Activated CD4-positive, alpha-beta memory T cell treated with anti-CD3 and anti-CD28 coated beads, Interleukin-2, amount 10 ng/mL, durations not matched to agents 7 days and 5 days (primary cell): Measurements from ENCODE around the gene PAQR9. TPM values are rescaled to one million over a fixed set of nuclear protein-coding genes. Genes with fewer than 3 reads are reported as not detected.

Experiments
- CTCF ChIA-PET: fragments of 350-600 bp; sonication (Branson Sonifier 250); formaldehyde crosslinking; loops from one replicate; lab custom pipeline; 2021; ENCODE audit warnings: antibody characterized with exemption, inconsistent platforms; lab: Charles Lee
- POLR2A ChIA-PET: fragments of 350-600 bp; sonication (Branson Sonifier 250); formaldehyde crosslinking; loops from one replicate; lab custom pipeline; 2021; ENCODE audit warnings: antibody characterized with exemption; lab: Charles Lee
- DNase-seq: peaks from one replicate; pipeline ENCODE4 v3.0.0-alpha.2; 2020
- H3K27ac Mint-ChIP-seq: one replicate; pipeline ENCODE4 v1.8.0; 2021; ENCODE audit warnings: mild to moderate bottlenecking, mixed read lengths
- H3K27me3 Mint-ChIP-seq: one replicate; pipeline ENCODE4 v1.8.0; 2021; ENCODE audit warnings: mixed read lengths
- H3K36me3 Mint-ChIP-seq: one replicate; pipeline ENCODE4 v1.8.0; 2021; ENCODE audit warnings: low read depth, mixed read lengths
- H3K4me1 Mint-ChIP-seq: one replicate; pipeline ENCODE4 v1.8.0; 2021; ENCODE audit warnings: mixed read lengths
- H3K4me3 Mint-ChIP-seq: one replicate; pipeline ENCODE4 v1.8.0; 2021; ENCODE audit warnings: mild to moderate bottlenecking, mixed read lengths
- H3K9me3 Mint-ChIP-seq: one replicate; pipeline ENCODE4 v1.8.0; 2021; ENCODE audit warnings: mixed read lengths
- total RNA-seq, 2 experiments: library from RNA; stranded (reverse); gene quantifications; one replicate each; pipeline ENCODE4 v1.2.3, GENCODE V29; 2021

Gene PAQR9, protein sequence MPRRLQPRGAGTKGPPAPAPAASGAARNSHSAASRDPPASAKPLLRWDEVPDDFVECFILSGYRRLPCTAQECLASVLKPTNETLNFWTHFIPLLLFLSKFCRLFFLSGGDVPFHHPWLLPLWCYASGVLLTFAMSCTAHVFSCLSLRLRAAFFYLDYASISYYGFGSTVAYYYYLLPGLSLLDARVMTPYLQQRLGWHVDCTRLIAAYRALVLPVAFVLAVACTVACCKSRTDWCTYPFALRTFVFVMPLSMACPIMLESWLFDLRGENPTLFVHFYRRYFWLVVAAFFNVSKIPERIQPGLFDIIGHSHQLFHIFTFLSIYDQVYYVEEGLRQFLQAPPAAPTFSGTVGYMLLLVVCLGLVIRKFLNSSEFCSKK
- not detected for total RNA-seq

DNA sequence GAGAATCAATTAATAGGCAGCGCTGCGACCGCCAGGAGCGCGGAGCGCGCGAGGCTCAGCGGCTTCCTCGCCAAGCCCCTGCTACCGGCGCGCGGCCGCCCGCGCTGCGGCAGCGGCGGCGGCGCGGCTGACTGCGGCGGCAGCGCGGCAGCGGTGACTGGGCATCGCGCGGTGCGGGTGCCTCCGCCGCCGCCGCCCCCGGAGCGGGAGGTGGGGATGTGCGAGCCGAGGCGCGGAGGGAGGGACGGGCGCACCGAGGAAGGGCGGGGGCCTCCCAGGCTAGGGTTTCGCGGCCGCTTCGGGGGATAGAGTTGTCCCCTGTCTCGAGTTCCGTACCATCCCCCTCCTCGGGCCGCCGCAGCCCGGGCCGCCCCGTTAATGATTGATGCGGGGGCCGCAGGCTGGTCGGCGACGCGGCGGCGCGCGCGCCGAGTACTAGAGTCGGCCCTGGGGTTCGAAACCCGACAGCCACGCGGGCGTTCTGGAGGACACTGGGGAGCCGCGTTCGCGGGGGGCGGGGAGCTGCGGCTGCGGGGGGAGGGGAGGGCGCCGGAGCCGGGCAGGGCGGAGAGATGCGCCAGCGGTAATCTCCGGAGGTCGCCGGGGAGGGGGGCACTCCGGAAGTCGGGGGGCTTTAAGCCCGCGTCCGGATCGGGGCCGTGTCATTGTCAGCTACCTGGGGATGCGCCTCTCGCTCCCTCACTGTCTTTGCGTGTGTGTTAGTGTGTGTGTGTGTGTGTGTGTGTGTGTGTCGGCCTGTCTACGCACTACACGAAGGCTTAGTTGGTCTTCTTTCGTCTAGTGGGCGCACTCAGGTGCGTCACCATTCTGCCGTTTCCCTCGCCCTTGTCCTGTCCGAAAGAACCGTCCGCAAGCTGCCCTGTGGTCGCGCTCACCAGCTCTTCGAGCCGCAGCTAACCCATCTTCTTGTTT lies at the start of gene PAQR9:
Gene PAQR9, minus strand, starts transcription at position 159 of the 933 bp plus-strand sequence. CDS start 338 bp downstream, outside the sequence.
- POLR2A ChIA-PET, result interaction anchor here (0.5 to 1.1 kb wide), 2 partner anchors 14 to 20 kb away, joined by 3 to 4 read pairs; no protein-coding TSS in a partner anchor
- Mint-ChIP-seq H3K36me3 (no peaks in the 10 kb centered on the region), H3K4me1 (peaks cover 15% of the 10 kb centered on the region), H3K9me3 (no peaks in the 10 kb centered on the region), H3K27ac (no peak within 1 kb of the TSS), H3K4me3 (peak within 1 kb of the TSS; percentile 70), H3K27me3 (peaks cover 70% of the 10 kb centered on the region)
- CTCF ChIA-PET, result interaction anchor here (0.6 to 0.8 kb wide), 2 partner anchors 14 to 43 kb away, joined by 3 read pairs; no protein-coding TSS in a partner anchor
- no peak for DNase-seq

DNA sequence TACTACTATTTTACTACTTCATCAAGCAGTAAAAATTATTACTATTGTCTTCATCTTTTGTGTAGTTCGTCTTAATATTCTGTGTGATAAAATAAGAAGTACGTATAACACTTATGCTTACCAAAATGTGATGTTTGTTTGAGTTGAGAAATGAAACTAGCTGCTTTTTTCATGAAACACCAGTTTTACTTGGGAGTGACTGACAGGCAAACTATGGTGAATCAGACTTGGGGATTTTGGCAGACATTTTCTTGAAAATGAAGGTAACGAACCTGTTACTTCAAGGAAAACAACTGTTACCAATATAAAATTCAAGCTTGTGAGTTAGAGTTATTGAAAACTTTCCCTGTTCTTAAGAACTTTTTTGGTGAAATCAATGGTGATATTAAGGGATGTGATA lies 48.2 kb upstream of the PAQR9 start:
- Mint-ChIP-seq H3K27ac (peak overlapping the region; percentile 67), H3K4me1 (peaks cover 46% of the 10 kb centered on the region), H3K9me3 (no peaks in the 10 kb centered on the region), H3K36me3 (peaks cover 25% of the 10 kb centered on the region), H3K4me3 (peak overlapping the region; percentile 33), H3K27me3 (no peaks in the 10 kb centered on the region)
- CTCF ChIA-PET, result interaction anchor here (6.9 kb wide), 1 partner anchor 10 kb away, joined by 49 read pairs; the partner anchor contains the start of gene U2SURP
- no peak for DNase-seq
- POLR2A ChIA-PET, result interaction anchor here (1.0 to 8.1 kb wide), 2 partner anchors 10 to 433 kb away, joined by 3 to 97 read pairs; partner anchors contain the start of genes ATR and U2SURP

DNA sequence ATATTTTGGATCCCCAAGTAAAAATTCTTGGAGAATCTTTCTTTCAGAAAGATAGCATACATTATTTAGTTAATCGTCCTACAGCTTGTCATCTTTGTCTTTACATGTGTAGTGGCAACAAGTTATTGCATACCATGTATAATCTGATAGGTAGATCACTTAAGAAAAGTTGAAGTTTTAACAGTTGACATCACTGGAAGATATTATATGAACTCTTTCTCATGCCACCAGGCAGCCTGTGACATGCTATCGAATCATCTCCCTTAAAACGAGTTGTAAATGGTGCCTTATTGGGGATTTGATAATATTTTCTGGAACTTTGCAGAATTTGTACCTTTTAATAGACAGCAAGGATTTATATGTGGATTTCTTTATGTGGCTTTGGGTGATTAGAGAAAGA lies 46.5 kb upstream of the PAQR9 start:
- peaks cover 29% of the 10 kb centered on the region for H3K36me3 Mint-ChIP-seq
- ChIA-PET POLR2A (interaction anchor here (8.1 kb wide), 1 partner anchor 9 kb away, joined by 97 read pairs; the partner anchor contains the start of gene U2SURP), CTCF (interaction anchor here (6.9 kb wide), 1 partner anchor 8 kb away, joined by 49 read pairs; the partner anchor contains the start of gene U2SURP)
- H3K27me3 Mint-ChIP-seq, result no peaks in the 10 kb centered on the region
- DNase-seq, result no peak
- H3K9me3 Mint-ChIP-seq, result no peaks in the 10 kb centered on the region
- H3K4me1 Mint-ChIP-seq, result peaks cover 61% of the 10 kb centered on the region
- H3K27ac Mint-ChIP-seq, result no peak overlapping the region
- H3K4me3 Mint-ChIP-seq, result no peak overlapping the region

DNA sequence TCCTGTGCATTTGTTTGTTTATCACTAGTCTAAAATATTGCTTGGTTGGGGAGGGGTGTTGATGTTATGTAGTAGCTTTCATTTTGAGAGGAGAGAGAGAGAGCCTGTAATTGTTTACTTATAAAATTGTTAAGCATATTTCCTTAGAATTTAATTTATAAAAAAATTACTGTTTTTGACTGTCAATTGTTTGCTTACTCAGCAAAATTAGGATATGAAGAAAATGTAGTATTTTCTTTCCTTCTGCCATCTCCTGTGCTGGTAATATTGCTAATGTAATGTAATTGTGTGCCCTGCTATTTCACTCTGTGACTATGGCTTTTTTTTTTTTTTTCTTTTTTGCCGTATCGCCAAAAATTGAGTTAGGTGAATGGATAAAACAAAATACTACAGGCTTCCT lies 41.3 kb upstream of the PAQR9 start:
- peaks cover 60% of the 10 kb centered on the region for H3K4me1 Mint-ChIP-seq
- H3K9me3 Mint-ChIP-seq, result no peaks in the 10 kb centered on the region
- CTCF ChIA-PET, result interaction anchor here (0.5 to 0.6 kb wide), 2 partner anchors 85 to 176 kb away, joined by 3 read pairs; no protein-coding TSS in a partner anchor
- DNase-seq, result no peak
- peak overlapping the region; percentile 14 for H3K4me3 Mint-ChIP-seq
- H3K27ac Mint-ChIP-seq, result no peak overlapping the region
- no peaks in the 10 kb centered on the region for H3K27me3 Mint-ChIP-seq
- POLR2A ChIA-PET, result no interaction called here
- H3K36me3 Mint-ChIP-seq, result peaks cover 9% of the 10 kb centered on the region

DNA sequence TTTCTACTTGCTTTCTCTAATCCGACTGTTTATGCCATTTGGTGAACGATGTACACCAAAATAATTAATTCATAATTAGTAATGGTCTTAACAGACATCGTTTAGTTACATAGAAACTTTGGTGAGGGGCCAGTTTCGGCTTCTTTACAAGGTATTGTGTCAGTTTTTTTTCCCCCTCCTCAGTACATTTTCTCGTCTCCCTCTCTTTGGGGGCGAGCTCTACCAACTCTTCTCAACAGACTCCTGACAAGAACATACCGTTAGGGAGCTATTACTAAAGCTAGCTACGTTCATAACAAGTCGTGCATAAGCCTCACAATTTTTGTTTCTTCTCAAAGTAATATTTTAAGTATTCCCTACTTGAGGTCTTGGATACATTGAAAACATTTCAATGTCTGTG lies 39.3 kb upstream of the PAQR9 start:
- peak overlapping the region; percentile 96 for H3K4me3 Mint-ChIP-seq
- peaks cover 9% of the 10 kb centered on the region for H3K36me3 Mint-ChIP-seq
- H3K27ac Mint-ChIP-seq, result peak overlapping the region; percentile 96
- CTCF ChIA-PET, result interaction anchor here (1.3 to 3.8 kb wide), 5 partner anchors 11 to 969 kb away, joined by 3 to 49 read pairs (median 7); partner anchors contain the start of gene DIPK2A
- DNase-seq, result no peak
- peaks cover 53% of the 10 kb centered on the region for H3K4me1 Mint-ChIP-seq
- no peaks in the 10 kb centered on the region for H3K9me3 Mint-ChIP-seq
- POLR2A ChIA-PET, result interaction anchor here (0.9 to 4.5 kb wide), 13 partner anchors 10 to 969 kb away, joined by 3 to 97 read pairs (median 11); partner anchors contain the start of genes ATR, CHST2, DIPK2A and SLC9A9
- no peaks in the 10 kb centered on the region for H3K27me3 Mint-ChIP-seq

DNA sequence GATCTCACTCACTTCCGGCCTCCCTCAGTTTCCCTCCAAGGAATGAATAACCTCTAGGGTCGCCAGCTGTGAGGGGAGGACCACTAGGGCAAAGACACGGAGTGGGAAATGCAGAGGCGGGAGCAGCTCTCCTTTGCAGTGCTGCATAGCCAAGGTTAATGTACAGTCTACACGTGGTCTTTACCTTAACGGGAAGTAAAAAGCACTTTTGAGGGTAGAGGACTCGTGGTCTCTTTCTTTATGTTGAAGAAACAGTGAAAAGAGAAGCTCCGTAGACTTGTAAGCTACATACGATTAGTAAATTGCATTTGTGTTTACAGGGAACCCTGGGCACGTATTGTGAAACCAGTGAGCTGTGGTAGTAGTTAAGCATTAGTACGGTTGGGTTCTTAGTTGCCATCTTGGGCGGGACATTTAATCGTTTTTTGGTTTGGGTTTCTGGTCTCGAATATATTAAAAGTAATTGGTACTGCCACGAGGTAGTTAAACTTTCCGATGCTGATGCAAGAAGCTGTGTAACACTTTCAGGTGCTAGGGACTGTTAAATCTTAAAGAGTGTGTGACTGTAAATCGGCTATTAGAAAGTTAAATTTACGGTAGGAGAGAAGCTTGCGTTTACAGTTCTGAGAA lies 38.7 kb upstream of the PAQR9 start:
- Mint-ChIP-seq H3K4me1 (peaks cover 50% of the 10 kb centered on the region), H3K36me3 (peaks cover 9% of the 10 kb centered on the region), H3K4me3 (peak overlapping the region; percentile 96), H3K27me3 (no peaks in the 10 kb centered on the region), H3K27ac (peak overlapping the region; percentile 96), H3K9me3 (no peaks in the 10 kb centered on the region)
- DNase-seq, result peak; percentile 38
- POLR2A ChIA-PET, result interaction anchor here (0.8 to 4.5 kb wide), 19 partner anchors 11 to 972 kb away, joined by 3 to 97 read pairs (median 8); partner anchors contain the start of genes ATR, CHST2, DIPK2A and PLS1
- CTCF ChIA-PET, result interaction anchor here (0.6 to 3.8 kb wide), 9 partner anchors 11 to 970 kb away, joined by 3 to 49 read pairs (median 4); partner anchors contain the start of gene DIPK2A

DNA sequence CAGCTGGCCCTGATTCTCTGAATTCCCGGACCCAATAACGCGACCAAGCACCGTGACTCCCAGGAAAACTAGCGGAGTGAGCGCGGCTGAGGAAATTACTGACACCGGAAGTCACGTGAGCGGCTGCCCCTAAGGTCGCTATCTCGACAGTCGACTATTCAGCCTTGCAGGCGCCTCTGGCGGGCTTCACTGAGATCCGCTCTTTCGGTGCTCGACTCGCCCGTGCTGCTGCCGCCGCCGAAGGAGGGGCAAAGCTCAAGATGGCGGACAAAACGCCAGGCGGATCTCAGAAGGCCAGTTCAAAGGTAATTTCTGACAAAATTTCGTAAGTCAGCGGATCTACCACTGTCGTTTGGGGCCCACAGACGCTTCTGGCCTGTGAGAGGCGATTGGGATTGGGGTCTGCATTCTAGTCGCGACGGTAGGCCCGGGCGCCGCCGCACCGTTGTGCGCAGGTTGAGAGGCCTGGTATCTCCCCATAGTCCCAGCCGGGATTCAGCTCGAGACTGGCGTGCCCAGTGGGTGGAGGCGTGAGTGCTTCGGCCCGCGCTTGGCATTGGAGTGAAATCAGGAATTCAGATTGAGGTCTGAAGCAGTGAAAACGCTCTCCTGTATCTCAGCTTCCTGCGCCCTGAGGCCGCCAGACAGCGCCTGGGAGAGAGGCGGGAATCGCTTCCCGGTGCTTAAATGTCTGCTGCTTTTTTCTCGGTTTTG lies 38.1 kb upstream of the PAQR9 start, which contains the start of gene U2SURP:
Gene U2SURP, plus strand, starts transcription at position 202 of the 714 bp plus-strand sequence. Its CDS starts 59 bp downstream, at position 261.
- peaks cover under 1% of the 10 kb centered on the region for H3K27me3 Mint-ChIP-seq
- peak within 1 kb of the TSS; percentile 96 for H3K27ac Mint-ChIP-seq
- no peaks in the 10 kb centered on the region for H3K9me3 Mint-ChIP-seq
- H3K4me3 Mint-ChIP-seq, result peak within 1 kb of the TSS; percentile 96
- H3K4me1 Mint-ChIP-seq, result peaks cover 44% of the 10 kb centered on the region
- peak; percentile 94 for DNase-seq
- H3K36me3 Mint-ChIP-seq, result peaks cover 5% of the 10 kb centered on the region
- ChIA-PET CTCF (interaction anchor here (0.6 to 3.8 kb wide), 11 partner anchors 11 to 970 kb away, joined by 3 to 49 read pairs (median 4); partner anchors contain the start of gene DIPK2A), POLR2A (interaction anchor here (0.8 to 4.5 kb wide), 26 partner anchors 10 to 972 kb away, joined by 3 to 97 read pairs (median 4); partner anchors contain the start of genes ATR, DIPK2A, PLS1 and SLC9A9)

DNA sequence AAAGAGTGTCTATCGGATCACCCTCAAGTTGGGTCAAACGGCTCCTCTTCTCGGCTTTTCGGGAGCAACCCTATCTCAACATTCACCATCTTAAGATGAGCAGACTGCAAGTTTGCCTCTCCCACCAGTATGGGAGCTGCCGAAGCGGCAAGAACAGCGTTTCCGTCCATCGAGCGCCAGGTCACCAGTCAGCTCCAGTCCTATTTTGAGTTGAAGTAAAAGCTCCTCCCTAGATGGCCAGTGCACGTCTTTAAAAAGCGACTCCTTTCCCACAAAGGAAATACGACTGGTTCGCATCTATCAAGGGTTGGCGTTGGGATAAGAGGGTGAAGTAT lies 37.5 kb upstream of the PAQR9 start:
- ChIA-PET CTCF (interaction anchor here (1.0 to 3.8 kb wide), 7 partner anchors 10 to 422 kb away, joined by 3 to 49 read pairs (median 4); no protein-coding TSS in a partner anchor), POLR2A (interaction anchor here (0.8 to 4.5 kb wide), 23 partner anchors 10 to 973 kb away, joined by 3 to 97 read pairs (median 4); partner anchors contain the start of genes ATR, DIPK2A and SLC9A9)
- Mint-ChIP-seq H3K36me3 (no peaks in the 10 kb centered on the region), H3K4me1 (peaks cover 39% of the 10 kb centered on the region), H3K27ac (peak overlapping the region; percentile 96), H3K4me3 (peak overlapping the region; percentile 96), H3K9me3 (no peaks in the 10 kb centered on the region), H3K27me3 (peaks cover 2% of the 10 kb centered on the region)
- peak; percentile 75 for DNase-seq

DNA sequence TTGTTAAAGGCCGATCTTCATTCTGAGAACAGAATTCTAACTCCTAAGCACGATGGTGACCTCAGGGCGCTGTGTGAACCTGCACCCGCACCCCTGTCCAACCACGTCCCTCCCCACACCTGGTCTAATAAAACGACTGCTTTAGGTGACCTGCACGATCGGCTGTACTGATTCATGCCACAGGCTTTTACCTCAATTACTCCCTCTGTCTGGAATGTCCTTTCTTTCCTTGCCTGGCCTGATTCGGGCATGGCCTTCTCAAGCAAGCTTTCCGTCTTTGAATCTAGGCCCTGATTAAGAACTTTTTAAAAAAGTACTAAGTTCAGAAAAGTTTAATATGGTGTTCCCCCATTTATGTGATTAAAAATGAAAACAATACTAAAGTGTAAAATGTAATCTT lies 37.1 kb upstream of the PAQR9 start:
- Mint-ChIP-seq H3K36me3 (no peaks in the 10 kb centered on the region), H3K4me1 (peaks cover 35% of the 10 kb centered on the region)

DNA sequence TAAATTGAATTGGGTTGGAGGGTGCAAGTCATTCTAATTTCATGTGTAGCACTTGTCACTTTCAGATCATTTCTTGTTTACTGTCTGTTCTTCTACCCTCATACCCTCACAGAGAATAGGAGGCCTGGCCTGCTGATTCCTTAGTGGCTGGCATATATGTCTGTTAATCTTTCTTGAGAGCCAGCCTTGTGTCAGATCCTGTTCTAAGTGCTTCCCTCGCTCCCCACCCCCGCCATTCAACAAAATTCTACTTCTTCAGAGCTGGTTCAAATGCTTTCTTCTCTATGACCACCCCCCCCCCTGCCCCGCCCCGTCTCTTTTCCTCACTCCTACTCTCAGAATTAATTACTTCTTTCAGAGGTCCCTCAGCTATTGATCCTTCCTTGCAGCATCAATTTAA lies 36.4 kb upstream of the PAQR9 start:
- POLR2A ChIA-PET, result interaction anchor here (1.6 to 4.5 kb wide), 3 partner anchors 12 to 421 kb away, joined by 7 to 97 read pairs (median 43); partner anchors contain the start of gene ATR
- H3K27me3 Mint-ChIP-seq, result peaks cover 3% of the 10 kb centered on the region
- H3K9me3 Mint-ChIP-seq, result no peaks in the 10 kb centered on the region
- H3K4me1 Mint-ChIP-seq, result peaks cover 29% of the 10 kb centered on the region
- no peak for DNase-seq
- CTCF ChIA-PET, result no interaction called here
- H3K27ac Mint-ChIP-seq, result no peak overlapping the region
- H3K4me3 Mint-ChIP-seq, result peak overlapping the region; percentile 96
- H3K36me3 Mint-ChIP-seq, result no peaks in the 10 kb centered on the region

More for the DNA sequence above, 37.1 kb upstream of the PAQR9 start:
- Mint-ChIP-seq H3K27ac (peak overlapping the region; percentile 96), H3K4me3 (peak overlapping the region; percentile 96), H3K27me3 (peaks cover 2% of the 10 kb centered on the region), H3K9me3 (no peaks in the 10 kb centered on the region)
- ChIA-PET POLR2A (interaction anchor here (0.7 to 4.5 kb wide), 20 partner anchors 9 to 971 kb away, joined by 3 to 97 read pairs (median 6); partner anchors contain the start of genes ATR, DIPK2A and SLC9A9), CTCF (interaction anchor here (1.0 to 3.8 kb wide), 4 partner anchors 13 to 172 kb away, joined by 4 to 49 read pairs (median 8); no protein-coding TSS in a partner anchor)
- no peak for DNase-seq
